HG02943 (cell line): ENCODE results near the gene DSG2.

ENCODE experiments used
- ATAC-seq: cut with Tn5 transposase; IDR thresholded peaks from one replicate; pipeline ENCODE4 v1.9.1; 2021; ENCODE audit warnings: mild to moderate bottlenecking, low read depth, moderate library complexity; ENCODE audit not compliant: unreplicated experiment

The DSG2 gene

DNA sequence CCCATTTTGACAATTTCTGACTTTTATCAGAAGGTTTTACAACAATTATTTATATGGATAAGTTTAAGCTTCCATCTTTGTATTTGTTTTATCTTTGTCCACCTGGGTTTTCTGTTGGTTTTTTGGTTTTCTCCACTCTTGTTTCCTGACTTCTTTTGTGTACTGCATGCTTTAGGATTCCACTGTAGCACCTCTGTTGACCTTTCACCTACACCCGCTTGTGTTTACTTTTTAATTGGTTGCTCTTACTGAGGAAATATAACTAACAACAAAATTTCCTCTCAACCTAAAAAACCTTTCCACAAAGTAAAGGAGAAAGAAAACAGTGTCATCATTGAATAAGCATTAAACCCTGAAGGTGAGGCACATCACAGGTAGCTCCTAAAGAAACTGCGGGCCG, 53.9 kb downstream of the DSG2 start:
- ATAC-seq, result no peak

GRCh38 chr18:31553800-31554199, 55.8 kb downstream of the DSG2 start:
- no peak for ATAC-seq

GRCh38 chr18:31554776-31555175, 56.8 kb downstream of the DSG2 start:
- no peak for ATAC-seq

DNA sequence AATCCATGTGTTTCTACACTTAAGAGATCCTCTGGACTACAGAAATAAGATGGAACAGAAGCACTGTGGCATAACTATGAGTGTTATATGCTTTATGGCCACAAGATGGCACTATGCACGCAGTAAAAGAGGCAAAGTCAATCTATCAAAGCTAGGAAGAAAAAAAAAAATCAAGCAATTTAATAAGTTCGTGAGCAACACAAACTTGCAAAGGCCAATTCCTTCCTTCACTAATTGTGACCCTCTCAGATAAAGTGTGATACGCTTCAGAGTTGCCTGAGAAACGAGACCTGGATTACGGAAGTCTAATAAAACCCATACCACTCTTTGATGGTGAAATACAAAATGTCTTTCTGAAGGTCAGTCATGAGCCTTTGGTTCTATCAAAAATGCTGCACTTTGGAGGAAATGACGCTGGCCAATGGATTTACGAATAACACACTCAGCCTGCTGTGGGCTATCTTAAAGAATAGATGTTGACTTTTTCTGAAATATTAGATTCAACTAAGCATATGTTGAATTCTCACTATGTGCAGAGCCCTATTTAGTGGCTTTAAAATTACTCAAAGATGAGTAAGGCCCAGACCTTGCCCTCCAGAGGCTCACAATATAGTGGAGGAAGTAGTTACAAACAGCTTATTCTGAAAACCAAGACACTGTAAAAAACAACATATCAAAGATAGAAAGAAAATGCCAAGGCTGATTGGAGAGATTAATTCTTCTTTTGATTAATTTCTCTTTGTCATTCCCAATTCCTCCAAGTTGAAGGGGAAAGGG, 58.2 kb downstream of the DSG2 start:
- peak; percentile 66 for ATAC-seq

- ATAC-seq, result no peak
These were observed 59.5 kb downstream of the DSG2 start for GRCh38 chr18:31557446-31557845.

- ATAC-seq, result no peak
These were observed 60.6 kb downstream of the DSG2 start for GRCh38 chr18:31558567-31558966.

- ATAC-seq, result no peak
These were observed 64.7 kb downstream of the DSG2 start for GRCh38 chr18:31562726-31563125.

DNA sequence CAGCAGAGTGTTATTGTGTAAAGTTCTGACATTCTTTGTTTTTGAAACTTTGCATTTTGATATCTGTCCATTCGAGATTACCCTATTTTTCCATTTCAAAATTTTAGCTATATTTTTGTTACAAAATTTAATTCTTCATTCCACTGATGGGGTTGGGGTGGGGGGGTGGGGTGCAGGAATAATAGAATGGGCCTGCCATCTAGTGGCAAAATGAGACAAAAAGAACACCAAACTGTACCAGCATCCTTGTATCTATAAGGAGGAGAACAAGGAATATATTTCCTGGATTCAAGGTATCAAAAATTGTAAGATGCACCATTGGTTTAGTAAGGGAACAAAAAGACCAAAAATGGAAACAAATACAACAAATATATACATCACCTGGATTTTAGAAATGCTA, 65.8 kb downstream of the DSG2 start:
- ATAC-seq, result no peak

DNA sequence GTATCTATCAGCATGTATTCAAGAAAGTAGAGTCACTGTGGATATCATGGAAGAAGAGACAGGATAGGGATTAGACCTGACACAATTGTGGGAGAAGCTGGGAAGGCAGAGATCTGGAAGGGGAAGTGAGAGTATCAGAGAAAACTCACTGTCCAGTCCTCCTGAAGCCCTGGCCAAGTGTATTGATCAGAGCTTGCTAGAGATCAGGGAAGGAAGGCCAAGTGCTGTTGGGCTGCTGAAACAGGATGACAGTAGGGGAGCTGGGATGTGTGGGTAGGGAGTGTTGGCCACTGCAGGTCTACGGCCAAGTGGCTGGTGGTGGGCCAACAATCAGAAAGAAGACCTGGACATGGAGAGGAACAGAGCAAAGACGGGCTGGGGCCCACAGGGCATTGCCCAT, 67.4 kb downstream of the DSG2 start:
- no peak for ATAC-seq

DNA sequence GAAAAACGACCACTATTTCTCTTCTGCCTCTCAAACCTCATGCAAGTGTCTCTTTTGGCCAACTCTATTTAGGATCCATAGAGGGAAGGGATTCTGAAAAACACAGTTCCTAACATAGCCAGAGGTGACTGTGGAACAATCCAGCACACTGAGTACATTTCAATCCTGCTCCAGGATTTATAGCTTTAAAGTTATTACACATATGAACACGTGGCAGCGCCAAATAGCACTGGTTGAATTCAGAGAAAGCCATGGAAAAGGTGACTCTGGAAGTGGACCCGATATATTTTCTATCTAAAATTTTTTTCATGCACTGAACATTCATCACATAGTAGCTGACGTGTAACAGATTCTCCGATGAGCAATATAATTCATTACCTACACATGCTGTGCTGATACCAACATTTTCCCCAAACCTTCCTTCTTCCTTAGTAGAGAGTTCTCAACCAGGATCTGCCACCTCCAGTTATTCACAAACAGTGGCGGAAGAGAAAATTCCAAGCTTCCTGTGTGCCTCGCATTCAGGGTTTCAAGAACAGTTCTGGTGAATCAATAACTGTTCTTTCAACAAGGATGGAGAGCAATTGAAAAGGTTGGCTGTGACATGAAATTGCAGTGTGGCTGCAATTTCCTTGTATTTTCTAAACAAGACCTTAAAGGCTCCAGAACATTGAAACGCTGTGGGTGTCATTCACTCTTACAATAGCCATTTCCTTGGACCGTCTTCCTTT, 68.0 kb downstream of the DSG2 start:
- ATAC-seq, result no peak

- ATAC-seq, result no peak
These were observed 68.8 kb downstream of the DSG2 start for GRCh38 chr18:31566576-31567306.

DNA sequence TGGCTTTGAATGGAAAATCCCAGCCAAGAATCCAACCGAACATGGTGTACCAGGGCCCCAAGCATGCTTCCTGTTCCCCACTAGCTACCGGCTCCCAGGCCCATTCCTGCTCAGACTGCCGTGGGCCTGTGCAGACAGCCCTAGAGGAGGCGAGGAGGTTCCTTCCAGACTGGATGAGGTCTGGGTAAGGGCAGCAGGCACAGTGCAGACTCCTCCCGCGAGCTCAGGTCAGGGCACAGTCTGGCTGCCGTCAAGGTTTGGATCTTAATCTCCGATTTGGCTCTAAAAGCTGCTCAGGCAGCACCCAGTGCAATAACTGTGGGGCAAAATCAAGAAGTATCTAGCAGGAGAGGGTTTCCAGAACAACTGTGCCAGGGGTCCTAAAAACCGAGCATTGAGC, 74.4 kb downstream of the DSG2 start:
- ATAC-seq, result no peak

DNA sequence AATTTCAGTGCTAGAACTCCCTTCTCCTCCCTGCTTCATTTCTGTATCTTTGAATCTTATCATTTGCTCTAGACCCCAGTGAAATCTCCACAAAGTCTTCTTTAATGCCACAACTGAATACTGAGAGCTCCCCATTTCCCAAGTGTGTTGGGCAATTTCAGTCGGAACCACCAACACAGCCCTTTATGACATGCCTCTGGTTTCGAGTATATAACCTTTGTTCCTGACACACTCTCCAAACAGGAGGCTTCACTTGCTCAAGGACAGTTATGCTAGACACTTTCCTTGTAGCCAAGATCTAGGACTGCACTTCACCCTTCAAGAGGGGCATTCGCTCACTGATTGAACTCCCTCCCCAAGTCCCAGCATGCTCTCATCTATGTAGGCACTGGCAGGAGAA, 75.1 kb downstream of the DSG2 start:
- ATAC-seq, result no peak

- ATAC-seq, result no peak
These were observed 76.4 kb downstream of the DSG2 start for GRCh38 chr18:31574359-31574758.

- ATAC-seq, result no peak
These were observed 77.7 kb downstream of the DSG2 start for GRCh38 chr18:31575515-31576257.

DNA sequence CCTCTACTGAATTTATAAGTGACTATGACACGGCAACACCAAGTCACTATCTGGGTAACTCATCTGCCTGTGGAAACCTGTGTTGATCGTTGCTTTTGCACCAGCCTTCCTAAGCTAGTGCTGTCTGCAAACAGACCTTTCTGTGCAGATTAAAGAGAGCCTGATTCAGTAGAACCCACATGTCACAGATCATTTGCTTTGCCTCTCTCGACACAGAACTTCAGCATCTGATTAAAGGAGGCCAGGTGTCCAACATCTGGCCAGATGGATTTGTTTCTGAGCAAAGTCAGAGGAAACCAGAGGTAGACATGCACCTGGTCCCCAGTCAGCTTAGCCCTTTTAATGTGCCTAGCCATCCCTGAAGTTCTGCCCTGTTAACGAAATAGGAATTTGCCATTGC, 78.7 kb downstream of the DSG2 start:
- ATAC-seq, result peak; percentile 59

DNA sequence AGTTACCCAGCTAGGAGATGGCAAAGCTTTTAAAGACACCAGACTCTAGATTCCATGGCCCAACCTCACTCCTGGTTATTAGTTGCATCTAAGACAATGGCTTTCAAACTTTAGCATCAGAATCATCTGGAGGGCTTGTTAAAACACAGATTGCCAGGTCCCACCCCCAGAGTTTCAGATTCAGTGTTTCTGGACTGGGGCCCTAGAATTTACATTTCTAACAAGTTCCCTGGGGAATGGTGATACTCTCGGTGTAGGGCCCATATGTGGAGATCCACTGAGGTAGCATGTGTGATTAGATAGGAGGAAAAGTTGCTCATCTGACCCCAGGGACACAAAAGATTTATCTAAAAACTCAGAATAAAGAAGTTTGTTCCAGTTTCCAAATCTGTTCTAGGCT, 79.2 kb downstream of the DSG2 start:
- ATAC-seq, result no peak

- no peak for ATAC-seq
These were observed 80.1 kb downstream of the DSG2 start for GRCh38 chr18:31578126-31578525.

GRCh38 chr18:31579375-31579774, 81.4 kb downstream of the DSG2 start:
- ATAC-seq, result no peak

DNA sequence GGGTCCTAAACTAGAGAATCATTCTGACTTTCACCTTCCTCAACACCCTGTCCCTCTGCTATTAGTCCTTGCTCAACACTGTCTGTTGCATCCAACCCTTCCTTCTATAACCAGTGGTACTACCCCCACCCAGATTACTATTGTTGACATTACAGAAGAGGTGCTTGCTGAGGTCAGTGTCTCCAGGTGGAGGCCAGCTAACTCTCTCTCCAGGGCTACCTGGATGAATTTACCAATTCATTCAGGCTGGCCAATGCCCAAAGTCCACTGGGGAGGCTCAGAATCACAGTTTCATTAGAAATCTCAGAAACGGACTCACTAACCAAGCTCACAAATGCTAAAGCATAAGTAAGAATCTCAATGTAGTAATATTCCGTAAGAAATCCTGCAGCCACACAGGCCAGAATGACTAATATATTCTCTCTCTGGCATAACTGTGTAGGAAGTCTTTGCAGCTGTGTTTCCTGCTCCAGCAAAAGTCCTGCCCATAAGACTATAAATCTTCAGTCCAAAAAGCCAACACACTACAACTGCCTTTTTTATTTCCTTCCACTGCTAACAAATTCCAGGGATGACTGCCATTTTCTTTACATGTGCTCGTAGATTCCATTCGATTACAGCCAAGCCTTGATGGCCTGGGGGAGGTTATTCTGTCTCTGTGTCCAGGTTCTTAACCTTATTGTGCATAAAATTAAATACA, 83.7 kb downstream of the DSG2 start:
- ATAC-seq, result no peak
